ENCODE measurements around the gene PODXL2.

The PODXL2 gene

GRCh38 chr3:127606086-127606805, 22.7 kb upstream of the PODXL2 start:
- no peak for DNase-seq (ENCODE audit: low read depth, low spot score)

GRCh38 chr3:127606981-127607595, 21.9 kb upstream of the PODXL2 start:
- no peak for DNase-seq (ENCODE audit: low read depth, low spot score)

GRCh38 chr3:127607675-127608361, 21.2 kb upstream of the PODXL2 start:
- DNase-seq (ENCODE audit: low read depth, low spot score): no peak

- DNase-seq (ENCODE audit: low read depth, low spot score): no peak
Measured at GRCh38 chr3:127608362-127608718, 20.6 kb upstream of the PODXL2 start.

- no peak for DNase-seq (ENCODE audit: low read depth, low spot score)
Measured at GRCh38 chr3:127610105-127610504, 18.9 kb upstream of the PODXL2 start.

GRCh38 chr3:127611251-127611650, 17.7 kb upstream of the PODXL2 start:
- DNase-seq (ENCODE audit: low read depth, low spot score): no peak

GRCh38 chr3:127612966-127613365, 16.0 kb upstream of the PODXL2 start:
- no peak for DNase-seq (ENCODE audit: low read depth, low spot score)

GRCh38 chr3:127613406-127613805, 15.6 kb upstream of the PODXL2 start:
- no peak for DNase-seq (ENCODE audit: low read depth, low spot score)

- DNase-seq (ENCODE audit: low read depth, low spot score): no peak
Measured at GRCh38 chr3:127614928-127615589, 13.9 kb upstream of the PODXL2 start.

GRCh38 chr3:127615631-127616305, 13.2 kb upstream of the PODXL2 start:
- DNase-seq (ENCODE audit: low read depth, low spot score): no peak

GRCh38 chr3:127616836-127617605, 12.0 kb upstream of the PODXL2 start:
- no peak for DNase-seq (ENCODE audit: low read depth, low spot score)

- DNase-seq (ENCODE audit: low read depth, low spot score): no peak
Measured at GRCh38 chr3:127618891-127619290, 10.1 kb upstream of the PODXL2 start.

- no peak for DNase-seq (ENCODE audit: low read depth, low spot score)
Measured at GRCh38 chr3:127620637-127621375, 8.2 kb upstream of the PODXL2 start.

GRCh38 chr3:127622031-127622430, 7.0 kb upstream of the PODXL2 start:
- no peak for DNase-seq (ENCODE audit: low read depth, low spot score)

- no peak for DNase-seq (ENCODE audit: low read depth, low spot score)
Measured at GRCh38 chr3:127622772-127623576, 6.0 kb upstream of the PODXL2 start.

GRCh38 chr3:127624063-127624462, 4.9 kb upstream of the PODXL2 start:
- DNase-seq (ENCODE audit: low read depth, low spot score): no peak

GRCh38 chr3:127625821-127626220, 3.2 kb upstream of the PODXL2 start:
- DNase-seq (ENCODE audit: low read depth, low spot score): no peak

- DNase-seq (ENCODE audit: low read depth, low spot score): no peak
Measured at GRCh38 chr3:127628426-127628787, 578 bp upstream of the PODXL2 start.

Measured in brain pericyte (primary cell).